Thyroid gland (tissue), 4 donors: ENCODE measurements around the gene MS4A6A. TPM values are rescaled to one million over a fixed set of nuclear protein-coding genes. Genes with fewer than 3 reads are reported as not detected.
"Not testable (repeated sequence)": the region's sequence is repeated elsewhere in the genome, so short reads cannot be mapped to it uniquely, and the experiment has no call there.

ENCODE experiments used
- DNase-seq, 2 donors: peaks; one replicate each; pipeline ENCODE4 v3.0.0-alpha.2; 2019
- H3K27ac ChIP-seq, 3 donors: fragments of 200-600 bp; sonication (generic); 1 replicate in 2 of 3; 2 replicates in 1 of 3; pipeline ENCODE4 v1.5.1; 2016 to 2019; ENCODE audit warnings: mild to moderate bottlenecking in 1 of 3, moderate library complexity in 1 of 3
- H3K27me3 ChIP-seq: fragments of 200-600 bp; sonication (generic); one replicate; pipeline ENCODE4 v1.5.1; 2019
- H3K36me3 ChIP-seq, 2 donors: fragments of 200-600 bp; sonication (generic); one replicate each; pipeline ENCODE4 v1.5.1; 2016 to 2019
- H3K4me1 ChIP-seq, 2 donors: fragments of 200-600 bp; sonication (generic); one replicate each; pipeline ENCODE4 v1.5.1; 2017 to 2019
- H3K4me3 ChIP-seq, 3 donors: fragments of 200-600 bp; sonication (generic); replicated peaks in 1 of 3; 1 replicate in 2 of 3; 2 replicates in 1 of 3; pipeline ENCODE4 v1.5.1; 2016; ENCODE audit warnings: mild to moderate bottlenecking in 1 of 3
- H3K9me3 ChIP-seq: fragments of 200-600 bp; sonication (generic); one replicate; pipeline ENCODE4 v1.5.1; 2017
- CTCF ChIP-seq, 6 experiments: fragments of 200-600 bp in 3 of 6; fragments of 450-650 bp in 3 of 6; sonication (generic) in 3 of 6; IDR thresholded peaks; one replicate each; pipeline ENCODE4 v1.5.1; 2016 to 2019; ENCODE audit warnings: antibody characterized with exemption in 6 of 6, mild to moderate bottlenecking in 2 of 6, inconsistent platforms in 1 of 6, moderate library complexity in 1 of 6
- POLR2A ChIP-seq, 2 donors: fragments of 450-650 bp; IDR thresholded peaks; one replicate each; pipeline ENCODE4 v1.6.1; 2017; ENCODE audit warnings: antibody characterized with exemption in 2 of 2, mild to moderate bottlenecking in 2 of 2, moderate library complexity in 1 of 2
- WGBS, 2 donors: methylation state at CpG; one replicate each; pipeline ENCODE4 v1.1.5; 2017; 5-methylcytosine and 5-hydroxymethylcytosine counted together
- intact Hi-C: fragments of 100-400 bp; cut with DNase I; formaldehyde crosslinking; loops from one replicate; pipeline ENCODE4 v1.15.1; 2023
- total RNA-seq, 4 donors: library from RNA; depleted of rRNA; stranded (reverse); fragments of >200 nt; gene quantifications; one replicate each; pipeline ENCODE4 v1.2.3, GENCODE V29; 2016

MS4A6A gene
- total RNA-seq, 4 donors from 2014 or later, result 12.1 to 51.6 (median 36.9) TPM

- Histone ChIP-seq H3K9me3 (no peaks in the 10 kb centered on the region), H3K27me3 (no peaks in the 10 kb centered on the region), H3K4me3 (no peak overlapping the region), H3K36me3 (no peaks in the 10 kb centered on the region), H3K27ac (peak overlapping the region in 1 of 3 donors; percentile 4), H3K4me1 (no peaks in the 10 kb centered on the region)
- TF ChIP-seq POLR2A (IDR thresholded peaks at IDR 0.05), result no peak
- WGBS, 2 donors, result 30 to 62% methylated on average over 1 of the region's 1 CpG
- intact Hi-C loops, result no loop called here
- DNase-seq, result no peak
Observed at GRCh38 chr11:60159868-60160267, 23.0 kb downstream of the MS4A6A start.

- Histone ChIP-seq H3K9me3 (no peaks in the 10 kb centered on the region), H3K4me3 (no peak overlapping the region), H3K27ac (no peak overlapping the region), H3K4me1 (no peaks in the 10 kb centered on the region), H3K27me3 (no peaks in the 10 kb centered on the region), H3K36me3 (no peaks in the 10 kb centered on the region)
- intact Hi-C loops, result no loop called here
- TF ChIP-seq POLR2A (IDR thresholded peaks at IDR 0.05) (no peak), CTCF (IDR thresholded peaks at IDR 0.05) (no peak)
- DNase-seq, result no peak
- 44 to 62% methylated on average over 2 of the region's 2 CpGs for WGBS, 2 donors
Observed at GRCh38 chr11:60159284-60159683, 23.6 kb downstream of the MS4A6A start.

GRCh38 chr11:60158636-60159035 lies 24.2 kb downstream of the MS4A6A start:
- H3K4me3 ChIP-seq, result no peak overlapping the region
- no peak overlapping the region for H3K27ac ChIP-seq
- no peaks in the 10 kb centered on the region for H3K36me3 ChIP-seq
- TF ChIP-seq POLR2A (IDR thresholded peaks at IDR 0.05), result no peak
- no peak for TF ChIP-seq CTCF (IDR thresholded peaks at IDR 0.05)
- no peaks in the 10 kb centered on the region for H3K27me3 ChIP-seq
- DNase-seq, result no peak
- 79% methylated on average over 3 of the region's 3 CpGs for WGBS, 2 donors
- no peaks in the 10 kb centered on the region for H3K9me3 ChIP-seq
- intact Hi-C loops, result no loop called here
- no peaks in the 10 kb centered on the region for H3K4me1 ChIP-seq

GRCh38 chr11:60155931-60156330 lies 27.0 kb downstream of the MS4A6A start:
- Histone ChIP-seq H3K36me3 (no peaks in the 10 kb centered on the region), H3K4me1 (no peaks in the 10 kb centered on the region), H3K27ac (no peak overlapping the region), H3K27me3 (no peaks in the 10 kb centered on the region), H3K4me3 (no peak overlapping the region), H3K9me3 (no peaks in the 10 kb centered on the region)
- WGBS, 2 donors, result 72 to 79% methylated on average over 3 of the region's 3 CpGs
- intact Hi-C loops, result no loop called here
- no peak for DNase-seq
- TF ChIP-seq POLR2A (IDR thresholded peaks at IDR 0.05), result no peak
- no peak for TF ChIP-seq CTCF (IDR thresholded peaks at IDR 0.05)

- H3K27ac ChIP-seq, H3K9me3 ChIP-seq, H3K4me1 ChIP-seq, DNase-seq, H3K36me3 ChIP-seq, intact Hi-C loops, H3K4me3 ChIP-seq, H3K27me3 ChIP-seq: not testable (repeated sequence)
Observed at GRCh38 chr11:60152727-60153126, 30.2 kb downstream of the MS4A6A start.

- WGBS, 2 donors, result 75 to 78% methylated on average over 1 of the region's 1 CpG
- no peak for TF ChIP-seq POLR2A (IDR thresholded peaks at IDR 0.05)
- H3K9me3 ChIP-seq, result no peaks in the 10 kb centered on the region
- no peaks in the 10 kb centered on the region for H3K4me1 ChIP-seq
- no peaks in the 10 kb centered on the region for H3K27me3 ChIP-seq
- H3K4me3 ChIP-seq, result no peak overlapping the region
- no peak overlapping the region for H3K27ac ChIP-seq
- DNase-seq, result no peak
- intact Hi-C loops, result no loop called here
- no peaks in the 10 kb centered on the region for H3K36me3 ChIP-seq
Observed at GRCh38 chr11:60150279-60150678, 32.6 kb downstream of the MS4A6A start.

GRCh38 chr11:60145677-60146076 lies 37.2 kb downstream of the MS4A6A start:
- H3K36me3 ChIP-seq, result no peaks in the 10 kb centered on the region
- H3K27me3 ChIP-seq, result no peaks in the 10 kb centered on the region
- H3K4me1 ChIP-seq, result no peaks in the 10 kb centered on the region
- H3K4me3 ChIP-seq, result no peak overlapping the region
- no peak overlapping the region for H3K27ac ChIP-seq
- DNase-seq, result no peak
- H3K9me3 ChIP-seq, result no peaks in the 10 kb centered on the region
- WGBS, 2 donors, result 90 to 93% methylated on average over 3 of the region's 3 CpGs
- no peak for TF ChIP-seq POLR2A (IDR thresholded peaks at IDR 0.05)
- TF ChIP-seq CTCF (IDR thresholded peaks at IDR 0.05), result no peak
- intact Hi-C loops, result no loop called here
